AG04450 (cell line): ENCODE results near the gene KLC1. TPM values are rescaled to one million over a fixed set of nuclear protein-coding genes. Genes with fewer than 3 reads are reported as not detected.

ENCODE experiments used
- CTCF ChIA-PET: fragments of 300-600, 350-600 bp; formaldehyde crosslinking; extraction: SDS; loops from one replicate; lab custom pipeline; 2022; ENCODE audit warnings: antibody characterized with exemption, inconsistent platforms; lab: Charles Lee
- POLR2A ChIA-PET: fragments of 350-600 bp; formaldehyde crosslinking; extraction: SDS; loops from one replicate; lab custom pipeline; 2021; ENCODE audit warnings: antibody characterized with exemption, inconsistent platforms; lab: Yijun Ruan, JAX
- DNase-seq: peaks from one replicate; pipeline ENCODE4 v3.0.0-alpha.2; 2011; ENCODE audit warnings: low read depth, low spot score
- H3K27ac ChIP-seq: one replicate; pipeline ENCODE4 v1.5.1; 2012; ENCODE audit warnings: low read depth, low read length, control low read depth
- H3K27me3 ChIP-seq: one replicate; pipeline ENCODE4 v1.6.0; 2012; ENCODE audit warnings: low read length; ENCODE audit not compliant: control insufficient read depth, insufficient read depth
- H3K4me3 ChIP-seq: 2 replicates; pipeline ENCODE4 v1.5.1; 2011; ENCODE audit warnings: mild to moderate bottlenecking, low read depth, low read length, control low read depth
- H3K9me3 ChIP-seq: 2 replicates; pipeline ENCODE4 v1.5.1; 2012; ENCODE audit warnings: low read length; ENCODE audit not compliant: control insufficient read depth, insufficient read depth
- CTCF ChIP-seq: IDR thresholded peaks from 2 replicates; pipeline ENCODE4 v1.5.1; 2011; ENCODE audit warnings: low read depth, low read length, control low read depth, inconsistent platforms
- polyA plus RNA-seq: library from polyadenylated mRNA; depleted of rRNA; stranded (reverse); fragments of >200 nt; gene quantifications from 2 replicates; pipeline ENCODE4 v1.2.3, GENCODE V29; 2011

The KLC1 gene
- polyA plus RNA-seq, 1 experiment, result 160 TPM

GRCh38 chr14:103685276-103686211 lies 56.5 kb downstream of the KLC1 start:
- Histone ChIP-seq H3K27me3 (no peaks in the 10 kb centered on the region), H3K9me3 (no peaks in the 10 kb centered on the region; the same call in 1 of the 2 replicates), H3K27ac (no peak overlapping the region), H3K4me3 (no peak overlapping the region)
- DNase-seq, result no peak
- no peak for TF ChIP-seq CTCF
- ChIA-PET POLR2A (no interaction called here), CTCF (no interaction called here)

GRCh38 chr14:103686831-103687485 lies 57.9 kb downstream of the KLC1 start:
- ChIA-PET CTCF (interaction anchor here (0.9 to 1.1 kb wide), 2 partner anchors 10 to 22 kb away, joined by 3 to 4 read pairs; no protein-coding TSS in a partner anchor), POLR2A (no interaction called here)
- DNase-seq, result no peak
- Histone ChIP-seq H3K9me3 (no peaks in the 10 kb centered on the region; the same call in 1 of the 2 replicates), H3K4me3 (no peak overlapping the region), H3K27ac (peak overlapping the region; percentile 86), H3K27me3 (no peaks in the 10 kb centered on the region)
- no peak for TF ChIP-seq CTCF

GRCh38 chr14:103687712-103688111 lies 58.7 kb downstream of the KLC1 start:
- no peaks in the 10 kb centered on the region; the same call in 1 of the 2 replicates for H3K9me3 ChIP-seq
- H3K27me3 ChIP-seq, result no peaks in the 10 kb centered on the region
- DNase-seq, result no peak
- ChIA-PET CTCF (interaction anchor here (1.0 kb wide), 1 partner anchor 116 kb away, joined by 3 read pairs; no protein-coding TSS in a partner anchor), POLR2A (no interaction called here)
- no peak for TF ChIP-seq CTCF
- H3K27ac ChIP-seq, result no peak overlapping the region
- H3K4me3 ChIP-seq, result no peak overlapping the region

GRCh38 chr14:103688441-103688840 lies 59.4 kb downstream of the KLC1 start:
- TF ChIP-seq CTCF, result no peak
- POLR2A ChIA-PET, result no interaction called here
- no peaks in the 10 kb centered on the region for H3K27me3 ChIP-seq
- no peak overlapping the region for H3K4me3 ChIP-seq
- no peaks in the 10 kb centered on the region; the same call in 1 of the 2 replicates for H3K9me3 ChIP-seq
- CTCF ChIA-PET, result interaction anchor here (1.0 kb wide), 1 partner anchor 117 kb away, joined by 3 read pairs; no protein-coding TSS in a partner anchor
- DNase-seq, result no peak
- H3K27ac ChIP-seq, result peak overlapping the region; percentile 31
